Right lobe of liver (tissue), 6 donors: ENCODE results near the gene CAPN2. TPM values are rescaled to one million over a fixed set of nuclear protein-coding genes. Genes with fewer than 3 reads are reported as not detected.

Experiments
- ATAC-seq, 4 donors: fragments of 200-7000 bp; cut with Tn5 transposase; one replicate each; pipeline ENCODE4 v1.9.1; 2020; ENCODE audit warnings: mild to moderate bottlenecking in 4 of 4, moderate library complexity in 4 of 4
- DNase-seq, 3 donors: peaks; one replicate each; pipeline ENCODE4 v3.0.0-alpha.2; 2020
- H3K27ac ChIP-seq, 3 donors: fragments of 200-600 bp; one replicate each; pipeline ENCODE4 v1.8.0; 2022
- H3K27me3 ChIP-seq, 2 donors: fragments of 200-600 bp; one replicate each; pipeline ENCODE4 v1.8.0; 2022
- H3K36me3 ChIP-seq, 4 donors: fragments of 200-600 bp; sonication (generic) in 1 of 4; one replicate each; pipeline versions ENCODE4 v1.5.1 to v1.8.0; 2017 to 2022; ENCODE audit warnings: control low read depth in 1 of 4
- H3K4me1 ChIP-seq, 4 donors: fragments of 200-600 bp; sonication (generic) in 1 of 4; one replicate each; pipeline versions ENCODE4 v1.5.1 to v1.8.0; 2017 to 2022; ENCODE audit warnings: control low read depth in 1 of 4
- H3K4me3 ChIP-seq, 3 donors: fragments of 200-600 bp; one replicate each; pipeline ENCODE4 v1.8.0; 2022
- H3K9me3 ChIP-seq, 4 donors: fragments of 200-600 bp; sonication (generic) in 1 of 4; one replicate each; pipeline versions ENCODE4 v1.5.1 to v1.8.0; 2017 to 2022; ENCODE audit warnings: control low read depth in 1 of 4
- POLR2A ChIP-seq: fragments of 450-650 bp; IDR thresholded peaks from one replicate; pipeline ENCODE4 v1.6.1; 2017; ENCODE audit warnings: antibody characterized with exemption, mild to moderate bottlenecking
- WGBS: methylation state at CpG from one replicate; pipeline ENCODE4 v1.1.6; 2018; ENCODE audit warnings: low coverage, low lambda C conversion rate; ENCODE audit not compliant: insufficient coverage; ENCODE audit errors: missing lambda C conversion rate; 5-methylcytosine and 5-hydroxymethylcytosine counted together
- intact Hi-C, 2 donors: fragments of 100-400 bp; cut with DNase I; formaldehyde crosslinking; loops; one replicate each; pipeline versions ENCODE4 v1.11.2 to v1.14.1; 2022
- total RNA-seq, 6 experiments: library from RNA; depleted of rRNA in 2 of 6; stranded (reverse); fragments of >200 nt in 2 of 6; fragmentation: NEBNext Ultra II Directional in 3 of 6; extraction: Animal tissue kit (Norgen Biotek cat#: 25700) in 3 of 6; gene quantifications; one replicate each; pipeline versions ENCODE4 v1.1.0 to v1.2.4, GENCODE V29; 2016 to 2023
- TF ChIP-seq, protein P1 (sequence below), 4 donors: fragments of 200-600 bp in 3 of 4; fragments of 450-650 bp in 1 of 4; IDR thresholded peaks; one replicate each; pipeline versions ENCODE4 v1.5.1 to v1.8.0; 2016 to 2022; ENCODE audit warnings: antibody characterized with exemption in 4 of 4, mild to moderate bottlenecking in 2 of 4
- donor health status: DM: no; HTN: yes; CAD: no.
- donor health status: DM: no; HTN: no; CAD: no.
- donor health status: DM: no; HTN: no; CAD: no.
- donor health status: DM: no; HTN: yes; CAD: no.
- donor health status: DM: no; HTN: yes; CAD: no.

The CAPN2 gene
- total RNA-seq, 6 experiments from 2014 or later, result 17.5 to 53.1 (median 33.1) TPM

- peak; percentile 89 to 95 (median 92) for ATAC-seq
- Histone ChIP-seq H3K4me3 (peak overlapping the region; percentile 52 to 59 (median 57)), H3K36me3 (peaks cover 0 to 3% (median 1%) of the 10 kb centered on the region in 4 donors), H3K9me3 (no peaks in the 10 kb centered on the region), H3K27ac (peak overlapping the region in 2 of 3 donors; percentile 8 to 18), H3K4me1 (peaks cover 0 to 14% (median 0%) of the 10 kb centered on the region in 4 donors), H3K27me3 (no peaks in the 10 kb centered on the region)
- intact Hi-C loops, result loop anchor here (5.0 kb wide), 1 partner anchor 37 kb away; the partner anchor contains the start of gene CAPN2 (in 2 of the 2)
- peak; percentile 68 to 78 (median 69) for DNase-seq
- WGBS, result 11% methylated on average over 37 of the region's 61 CpGs
- TF ChIP-seq, protein P1, sequence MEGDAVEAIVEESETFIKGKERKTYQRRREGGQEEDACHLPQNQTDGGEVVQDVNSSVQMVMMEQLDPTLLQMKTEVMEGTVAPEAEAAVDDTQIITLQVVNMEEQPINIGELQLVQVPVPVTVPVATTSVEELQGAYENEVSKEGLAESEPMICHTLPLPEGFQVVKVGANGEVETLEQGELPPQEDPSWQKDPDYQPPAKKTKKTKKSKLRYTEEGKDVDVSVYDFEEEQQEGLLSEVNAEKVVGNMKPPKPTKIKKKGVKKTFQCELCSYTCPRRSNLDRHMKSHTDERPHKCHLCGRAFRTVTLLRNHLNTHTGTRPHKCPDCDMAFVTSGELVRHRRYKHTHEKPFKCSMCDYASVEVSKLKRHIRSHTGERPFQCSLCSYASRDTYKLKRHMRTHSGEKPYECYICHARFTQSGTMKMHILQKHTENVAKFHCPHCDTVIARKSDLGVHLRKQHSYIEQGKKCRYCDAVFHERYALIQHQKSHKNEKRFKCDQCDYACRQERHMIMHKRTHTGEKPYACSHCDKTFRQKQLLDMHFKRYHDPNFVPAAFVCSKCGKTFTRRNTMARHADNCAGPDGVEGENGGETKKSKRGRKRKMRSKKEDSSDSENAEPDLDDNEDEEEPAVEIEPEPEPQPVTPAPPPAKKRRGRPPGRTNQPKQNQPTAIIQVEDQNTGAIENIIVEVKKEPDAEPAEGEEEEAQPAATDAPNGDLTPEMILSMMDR (IDR thresholded peaks at IDR 0.05), result peak; percentile 88 to 97 (median 96)
- no peak for TF ChIP-seq POLR2A
These were observed 36.7 kb downstream of the CAPN2 start for GRCh38 chr1:223748773-223749733.

DNA sequence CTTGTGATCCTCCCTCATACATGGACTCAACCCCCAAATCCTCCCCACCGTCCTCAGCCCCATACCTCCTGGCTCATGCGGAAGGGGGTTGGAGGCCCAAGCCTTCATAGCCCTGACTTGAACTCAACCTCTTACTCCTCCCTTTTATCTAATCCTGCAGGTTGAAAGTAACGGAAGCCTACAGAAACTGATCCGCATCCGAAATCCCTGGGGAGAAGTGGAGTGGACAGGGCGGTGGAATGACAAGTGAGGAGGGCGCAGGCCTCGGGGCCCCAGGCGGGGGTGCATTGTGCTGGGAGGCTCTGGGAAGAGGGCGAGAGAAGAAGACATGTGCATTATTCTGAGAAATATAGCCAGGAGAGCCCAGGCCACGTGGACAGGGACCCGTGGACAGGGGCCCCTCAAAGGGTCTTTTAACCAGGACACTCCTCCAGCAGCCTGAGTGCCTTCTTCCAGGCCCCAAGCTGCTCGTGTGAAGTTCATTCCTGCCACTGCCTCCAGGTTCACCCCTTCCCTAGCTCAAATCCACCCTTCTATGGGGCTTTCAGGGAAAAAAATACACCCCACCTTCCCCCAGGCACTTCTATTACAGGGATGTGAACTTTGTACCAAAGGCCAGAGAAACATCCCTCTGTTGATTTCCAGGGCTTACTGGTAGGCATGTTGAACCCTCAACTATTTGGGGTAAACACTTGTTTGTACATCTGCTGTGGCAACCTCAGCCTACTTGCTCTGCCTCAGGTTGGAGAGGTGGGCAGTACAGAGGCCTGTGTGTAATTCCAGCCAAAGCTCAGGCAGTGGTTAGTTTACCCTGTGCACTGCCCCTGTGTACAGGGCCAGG is 38.6 kb downstream of the CAPN2 start:
- 89% methylated on average over 8 of the region's 13 CpGs for WGBS
- DNase-seq (peak in 1 of 3 donors; percentile 12), ATAC-seq (peak; percentile 3 to 46 (median 36))
- Histone ChIP-seq H3K4me1 (peaks cover 0 to 14% (median 0%) of the 10 kb centered on the region in 4 donors), H3K9me3 (no peaks in the 10 kb centered on the region), H3K4me3 (no peak overlapping the region), H3K27ac (no peak overlapping the region), H3K27me3 (no peaks in the 10 kb centered on the region), H3K36me3 (peaks cover 0 to 7% (median 2%) of the 10 kb centered on the region in 4 donors)
- intact Hi-C loops, result no loop called here
- TF ChIP-seq POLR2A, result no peak
- TF ChIP-seq, protein P1 (IDR thresholded peaks at IDR 0.05), result no peak

- H3K4me3 ChIP-seq, result no peak overlapping the region
- peak in 1 of 3 donors; percentile 6 for DNase-seq
- H3K27me3 ChIP-seq, result no peaks in the 10 kb centered on the region
- no peaks in the 10 kb centered on the region for H3K9me3 ChIP-seq
- WGBS, result 95% methylated on average over 3 of the region's 4 CpGs
- no peak for ATAC-seq
- H3K36me3 ChIP-seq, result peaks cover 0 to 7% (median 2%) of the 10 kb centered on the region in 4 donors
- no peak overlapping the region for H3K27ac ChIP-seq
- intact Hi-C loops, result no loop called here
- peaks cover 0 to 14% (median 0%) of the 10 kb centered on the region in 4 donors for H3K4me1 ChIP-seq
- TF ChIP-seq, protein P1 (IDR thresholded peaks at IDR 0.05), result no peak
- no peak for TF ChIP-seq POLR2A
These were observed 39.4 kb downstream of the CAPN2 start for GRCh38 chr1:223751696-223752095.

GRCh38 chr1:223752721-223753515 is 40.6 kb downstream of the CAPN2 start:
- Histone ChIP-seq H3K27me3 (no peaks in the 10 kb centered on the region), H3K36me3 (peaks cover 0 to 7% (median 2%) of the 10 kb centered on the region in 4 donors), H3K4me3 (no peak overlapping the region), H3K9me3 (no peaks in the 10 kb centered on the region), H3K27ac (no peak overlapping the region), H3K4me1 (peaks cover 0 to 14% (median 0%) of the 10 kb centered on the region in 4 donors)
- intact Hi-C loops, result no loop called here
- DNase-seq, result peak in 1 of 3 donors; percentile 11
- ATAC-seq, result no peak
- 89% methylated on average over 8 of the region's 15 CpGs for WGBS
- TF ChIP-seq, protein P1 (IDR thresholded peaks at IDR 0.05), result no peak
- TF ChIP-seq POLR2A, result no peak
